GM23338 (cell line): Measurements from ENCODE around the gene SEC24A. TPM values are rescaled to one million over a fixed set of nuclear protein-coding genes. Genes with fewer than 3 reads are reported as not detected.

ENCODE experiments used
- ATAC-seq: fragments of 200-7000 bp; cut with Tn5 transposase; 3 replicates; pipeline ENCODE4 v1.9.1; 2020
- DNase-seq: peaks from one replicate; pipeline ENCODE4 v3.0.0-alpha.2; 2015; ENCODE audit warnings: low spot score
- H2AFZ ChIP-seq: fragments of 200-600 bp; sonication (generic); 2 replicates; pipeline ENCODE4 v1.8.0; 2016; ENCODE audit warnings: antibody characterized with exemption, mild to moderate bottlenecking, moderate library complexity
- H3F3A ChIP-seq: fragments of 200-600 bp; sonication (generic); replicated peaks from 2 replicates; pipeline ENCODE4 v1.8.0; 2017; ENCODE audit warnings: antibody characterized with exemption, mixed run types, low read depth
- H3K27ac ChIP-seq: fragments of 200-600 bp; sonication (generic); 2 replicates; pipeline ENCODE4 v1.6.1; 2016; ENCODE audit warnings: low read depth
- H3K27me3 ChIP-seq: fragments of 200-600 bp; sonication (generic); 2 replicates; pipeline ENCODE4 v1.8.0; 2016; ENCODE audit warnings: mild to moderate bottlenecking, mixed run types, moderate library complexity; ENCODE audit not compliant: insufficient read depth
- H3K36me3 ChIP-seq: fragments of 200-600 bp; sonication (generic); 2 replicates; pipeline ENCODE4 v1.8.0; 2016; ENCODE audit warnings: mild to moderate bottlenecking; ENCODE audit not compliant: insufficient read depth
- H3K4me1 ChIP-seq: fragments of 200-600 bp; sonication (generic); 2 replicates; pipeline ENCODE4 v1.8.0; 2016; ENCODE audit warnings: mild to moderate bottlenecking, moderate library complexity; ENCODE audit not compliant: insufficient read depth
- H3K4me2 ChIP-seq: fragments of 200-600 bp; sonication (generic); 2 replicates; pipeline ENCODE4 v1.7.1; 2017; ENCODE audit warnings: mixed run types
- H3K4me3 ChIP-seq: fragments of 200-600 bp; sonication (generic); 2 replicates; pipeline ENCODE4 v1.6.1; 2016; ENCODE audit warnings: mixed run types
- H3K79me2 ChIP-seq: fragments of 200-600 bp; sonication (generic); replicated peaks from 2 replicates; pipeline ENCODE4 v1.8.0; 2017; ENCODE audit warnings: mild to moderate bottlenecking; ENCODE audit not compliant: insufficient read depth
- H3K9me2 ChIP-seq: fragments of 200-600 bp; sonication (generic); 2 replicates; pipeline ENCODE4 v1.8.0; 2017; ENCODE audit not compliant: insufficient read depth
- H4K20me1 ChIP-seq: fragments of 200-600 bp; sonication (generic); replicated peaks from 2 replicates; pipeline ENCODE4 v1.8.0; 2017; ENCODE audit warnings: mild to moderate bottlenecking; ENCODE audit not compliant: insufficient read depth
- H3K27ac Mint-ChIP-seq: 2 replicates; pipeline ENCODE4 v1.8.0; 2020; ENCODE audit warnings: inconsistent platforms, mild to moderate bottlenecking, moderate library complexity, mixed read lengths
- H3K27me3 Mint-ChIP-seq: 3 replicates; pipeline ENCODE4 v1.8.0; 2022; ENCODE audit warnings: low read depth, mild to moderate bottlenecking, moderate library complexity, mixed read lengths, inconsistent platforms; ENCODE audit not compliant: insufficient read depth, poor library complexity
- H3K36me3 Mint-ChIP-seq: 3 replicates; pipeline ENCODE4 v1.8.0; 2021; ENCODE audit warnings: low read depth, mild to moderate bottlenecking, inconsistent platforms, moderate library complexity, mixed read lengths
- H3K4me1 Mint-ChIP-seq: 3 replicates; pipeline ENCODE4 v1.8.0; 2020; ENCODE audit warnings: mild to moderate bottlenecking, inconsistent platforms, mixed read lengths
- H3K4me3 Mint-ChIP-seq: 3 replicates; pipeline ENCODE4 v1.8.0; 2021; ENCODE audit warnings: moderate library complexity, mild to moderate bottlenecking, inconsistent platforms, mixed read lengths
- H3K9me3 Mint-ChIP-seq: 3 replicates; pipeline ENCODE4 v1.8.0; 2020; ENCODE audit warnings: moderate library complexity, mild to moderate bottlenecking, inconsistent platforms, mixed read lengths
- CREB1 ChIP-seq: fragments of 250-450 bp; sonication (Bioruptor Pico); IDR thresholded peaks from 2 replicates; pipeline ENCODE4 v1.5.0; 2020; ENCODE audit warnings: low read depth, mild to moderate bottlenecking, moderate library complexity
- EZH2 ChIP-seq: fragments of 200-600 bp; sonication (generic); IDR thresholded peaks from one replicate; pipeline ENCODE4 v1.8.0; 2017; ENCODE audit warnings: antibody characterized with exemption, mild to moderate bottlenecking, low read depth; ENCODE audit not compliant: unreplicated experiment
- EZH2phosphoT487 ChIP-seq: fragments of 200-600 bp; sonication (generic); IDR thresholded peaks from one replicate; pipeline ENCODE4 v1.8.1; 2018; ENCODE audit warnings: antibody characterized with exemption; ENCODE audit not compliant: unreplicated experiment
- JUNB ChIP-seq: IDR thresholded peaks from one replicate; pipeline ENCODE4 v1.6.1; 2016; ENCODE audit warnings: antibody characterized with exemption; ENCODE audit not compliant: unreplicated experiment
- NANOG ChIP-seq: IDR thresholded peaks from 2 replicates; pipeline ENCODE4 v1.6.1; 2016; ENCODE audit warnings: antibody characterized with exemption, borderline replicate concordance
- POLR2AphosphoS5 ChIP-seq: IDR thresholded peaks from 2 replicates; pipeline ENCODE4 v1.6.1; 2016; ENCODE audit warnings: antibody characterized with exemption, low read depth
- STAT1 ChIP-seq: IDR thresholded peaks from one replicate; pipeline ENCODE4 v1.6.1; 2016; ENCODE audit warnings: antibody characterized with exemption; ENCODE audit not compliant: unreplicated experiment
- ZNF114 ChIP-seq: fragments of 250-450 bp; sonication (Bioruptor Pico); IDR thresholded peaks from 2 replicates; pipeline ENCODE4 v1.5.0; 2020; ENCODE audit warnings: mild to moderate bottlenecking, moderate library complexity
- ZNF331 ChIP-seq: fragments of 250-450 bp; sonication (Bioruptor Pico); IDR thresholded peaks from 2 replicates; pipeline ENCODE4 v1.5.0; 2020; ENCODE audit warnings: low read depth, mild to moderate bottlenecking, moderate library complexity
- polyA plus RNA-seq: library from polyadenylated mRNA; unstranded; fragments of >200 nt; fragmentation: Nextera tagmentation; extraction: Ambion mirVana; gene quantifications from 2 replicates; pipeline ENCODE4 v1.2.1, GENCODE V29; 2016
- total RNA-seq: library from RNA; depleted of rRNA; stranded (reverse); fragments of >200 nt; shearing (Covaris generic); gene quantifications from 2 replicates; pipeline ENCODE4 v1.2.3, GENCODE V29; 2014
- TF ChIP-seq, protein P1 (sequence below), 2 experiments: fragments of 200-600 bp in 1 of 2; sonication (generic) in 1 of 2; conservative IDR thresholded peaks; 2 replicates each; pipeline versions ENCODE4 v1.5.1 to v1.6.1; 2016 to 2017; ENCODE audit warnings: antibody characterized with exemption in 2 of 2, low read depth in 2 of 2, mild to moderate bottlenecking in 2 of 2, moderate library complexity in 1 of 2
- TF ChIP-seq, protein P2 (sequence below): IDR thresholded peaks from one replicate; pipeline ENCODE4 v1.6.1; 2018; ENCODE audit warnings: antibody characterized with exemption; ENCODE audit not compliant: unreplicated experiment
- TF ChIP-seq, protein P3 (sequence below): fragments of 250-450 bp; sonication (Bioruptor Pico); IDR thresholded peaks from 2 replicates; pipeline ENCODE4 v1.5.0; 2020; ENCODE audit warnings: mild to moderate bottlenecking, moderate library complexity

SEC24A gene
- total and polyA plus RNA-seq, 2 experiments from 2014 or later, result 8.1 to 36.5 TPM

DNA sequence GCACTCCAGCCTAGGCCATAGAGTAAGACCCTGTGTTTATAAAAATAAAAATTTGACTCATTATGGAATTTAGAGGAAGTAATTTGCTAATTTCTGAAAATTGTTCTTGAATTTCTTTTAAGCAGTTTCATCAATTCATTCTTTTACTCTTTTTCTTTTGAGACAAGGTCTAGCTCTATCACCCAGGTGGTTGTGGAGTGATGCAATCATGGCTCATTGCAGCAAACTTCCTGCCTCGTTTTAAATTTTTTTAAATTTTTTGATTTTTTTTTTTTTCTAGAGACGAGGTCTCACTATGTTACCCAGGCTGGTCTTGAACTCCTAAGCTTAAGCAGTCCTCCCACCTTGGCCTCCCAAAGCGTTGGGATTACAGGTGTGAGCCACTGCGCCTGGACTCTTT lies 86.7 kb downstream of the SEC24A start:
- no peaks in the 10 kb centered on the region for H3K36me3 Mint-ChIP-seq

More for the DNA sequence above, 86.7 kb downstream of the SEC24A start:
- Histone ChIP-seq H3K4me3 (no peak overlapping the region), H3K36me3 (no peaks in the 10 kb centered on the region), H3K27me3 (no peaks in the 10 kb centered on the region), H4K20me1 (no peaks in the 10 kb centered on the region; the same call in 1 of the 2 replicates), H2AFZ (peak overlapping the region; percentile 1; the same call in 1 of the 2 replicates), H3K4me1 (peaks cover 3% of the 10 kb centered on the region; the same call in 1 of the 2 replicates), H3F3A (no peaks in the 10 kb centered on the region), H3K79me2 (peaks cover 11% of the 10 kb centered on the region), H3K9me2 (no peaks in the 10 kb centered on the region), H3K27ac (no peak overlapping the region), H3K4me2 (no peak overlapping the region)
- no peak overlapping the region for H3K27ac Mint-ChIP-seq
- H3K4me3 Mint-ChIP-seq, result no peak overlapping the region
- DNase-seq (no peak), ATAC-seq (no peak)
- H3K9me3 Mint-ChIP-seq, result no peaks in the 10 kb centered on the region
- peaks cover 2% of the 10 kb centered on the region for H3K27me3 Mint-ChIP-seq
- TF ChIP-seq EZH2, result no peak
- no peak for TF ChIP-seq POLR2AphosphoS5
- no peak for TF ChIP-seq ZNF331 (CRISPR knock-in tag)
- TF ChIP-seq, protein P1, sequence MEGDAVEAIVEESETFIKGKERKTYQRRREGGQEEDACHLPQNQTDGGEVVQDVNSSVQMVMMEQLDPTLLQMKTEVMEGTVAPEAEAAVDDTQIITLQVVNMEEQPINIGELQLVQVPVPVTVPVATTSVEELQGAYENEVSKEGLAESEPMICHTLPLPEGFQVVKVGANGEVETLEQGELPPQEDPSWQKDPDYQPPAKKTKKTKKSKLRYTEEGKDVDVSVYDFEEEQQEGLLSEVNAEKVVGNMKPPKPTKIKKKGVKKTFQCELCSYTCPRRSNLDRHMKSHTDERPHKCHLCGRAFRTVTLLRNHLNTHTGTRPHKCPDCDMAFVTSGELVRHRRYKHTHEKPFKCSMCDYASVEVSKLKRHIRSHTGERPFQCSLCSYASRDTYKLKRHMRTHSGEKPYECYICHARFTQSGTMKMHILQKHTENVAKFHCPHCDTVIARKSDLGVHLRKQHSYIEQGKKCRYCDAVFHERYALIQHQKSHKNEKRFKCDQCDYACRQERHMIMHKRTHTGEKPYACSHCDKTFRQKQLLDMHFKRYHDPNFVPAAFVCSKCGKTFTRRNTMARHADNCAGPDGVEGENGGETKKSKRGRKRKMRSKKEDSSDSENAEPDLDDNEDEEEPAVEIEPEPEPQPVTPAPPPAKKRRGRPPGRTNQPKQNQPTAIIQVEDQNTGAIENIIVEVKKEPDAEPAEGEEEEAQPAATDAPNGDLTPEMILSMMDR (conservative IDR thresholded peaks at IDR 0.05; ENCODE audit: low read depth in 2 of 2), result no peak
- TF ChIP-seq JUNB, result no peak
- TF ChIP-seq, protein P2, sequence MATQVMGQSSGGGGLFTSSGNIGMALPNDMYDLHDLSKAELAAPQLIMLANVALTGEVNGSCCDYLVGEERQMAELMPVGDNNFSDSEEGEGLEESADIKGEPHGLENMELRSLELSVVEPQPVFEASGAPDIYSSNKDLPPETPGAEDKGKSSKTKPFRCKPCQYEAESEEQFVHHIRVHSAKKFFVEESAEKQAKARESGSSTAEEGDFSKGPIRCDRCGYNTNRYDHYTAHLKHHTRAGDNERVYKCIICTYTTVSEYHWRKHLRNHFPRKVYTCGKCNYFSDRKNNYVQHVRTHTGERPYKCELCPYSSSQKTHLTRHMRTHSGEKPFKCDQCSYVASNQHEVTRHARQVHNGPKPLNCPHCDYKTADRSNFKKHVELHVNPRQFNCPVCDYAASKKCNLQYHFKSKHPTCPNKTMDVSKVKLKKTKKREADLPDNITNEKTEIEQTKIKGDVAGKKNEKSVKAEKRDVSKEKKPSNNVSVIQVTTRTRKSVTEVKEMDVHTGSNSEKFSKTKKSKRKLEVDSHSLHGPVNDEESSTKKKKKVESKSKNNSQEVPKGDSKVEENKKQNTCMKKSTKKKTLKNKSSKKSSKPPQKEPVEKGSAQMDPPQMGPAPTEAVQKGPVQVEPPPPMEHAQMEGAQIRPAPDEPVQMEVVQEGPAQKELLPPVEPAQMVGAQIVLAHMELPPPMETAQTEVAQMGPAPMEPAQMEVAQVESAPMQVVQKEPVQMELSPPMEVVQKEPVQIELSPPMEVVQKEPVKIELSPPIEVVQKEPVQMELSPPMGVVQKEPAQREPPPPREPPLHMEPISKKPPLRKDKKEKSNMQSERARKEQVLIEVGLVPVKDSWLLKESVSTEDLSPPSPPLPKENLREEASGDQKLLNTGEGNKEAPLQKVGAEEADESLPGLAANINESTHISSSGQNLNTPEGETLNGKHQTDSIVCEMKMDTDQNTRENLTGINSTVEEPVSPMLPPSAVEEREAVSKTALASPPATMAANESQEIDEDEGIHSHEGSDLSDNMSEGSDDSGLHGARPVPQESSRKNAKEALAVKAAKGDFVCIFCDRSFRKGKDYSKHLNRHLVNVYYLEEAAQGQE, result no peak
- no peak for TF ChIP-seq EZH2phosphoT487
- no peak for TF ChIP-seq CREB1 (CRISPR knock-in tag)
- no peak for TF ChIP-seq STAT1
- TF ChIP-seq, protein P3, sequence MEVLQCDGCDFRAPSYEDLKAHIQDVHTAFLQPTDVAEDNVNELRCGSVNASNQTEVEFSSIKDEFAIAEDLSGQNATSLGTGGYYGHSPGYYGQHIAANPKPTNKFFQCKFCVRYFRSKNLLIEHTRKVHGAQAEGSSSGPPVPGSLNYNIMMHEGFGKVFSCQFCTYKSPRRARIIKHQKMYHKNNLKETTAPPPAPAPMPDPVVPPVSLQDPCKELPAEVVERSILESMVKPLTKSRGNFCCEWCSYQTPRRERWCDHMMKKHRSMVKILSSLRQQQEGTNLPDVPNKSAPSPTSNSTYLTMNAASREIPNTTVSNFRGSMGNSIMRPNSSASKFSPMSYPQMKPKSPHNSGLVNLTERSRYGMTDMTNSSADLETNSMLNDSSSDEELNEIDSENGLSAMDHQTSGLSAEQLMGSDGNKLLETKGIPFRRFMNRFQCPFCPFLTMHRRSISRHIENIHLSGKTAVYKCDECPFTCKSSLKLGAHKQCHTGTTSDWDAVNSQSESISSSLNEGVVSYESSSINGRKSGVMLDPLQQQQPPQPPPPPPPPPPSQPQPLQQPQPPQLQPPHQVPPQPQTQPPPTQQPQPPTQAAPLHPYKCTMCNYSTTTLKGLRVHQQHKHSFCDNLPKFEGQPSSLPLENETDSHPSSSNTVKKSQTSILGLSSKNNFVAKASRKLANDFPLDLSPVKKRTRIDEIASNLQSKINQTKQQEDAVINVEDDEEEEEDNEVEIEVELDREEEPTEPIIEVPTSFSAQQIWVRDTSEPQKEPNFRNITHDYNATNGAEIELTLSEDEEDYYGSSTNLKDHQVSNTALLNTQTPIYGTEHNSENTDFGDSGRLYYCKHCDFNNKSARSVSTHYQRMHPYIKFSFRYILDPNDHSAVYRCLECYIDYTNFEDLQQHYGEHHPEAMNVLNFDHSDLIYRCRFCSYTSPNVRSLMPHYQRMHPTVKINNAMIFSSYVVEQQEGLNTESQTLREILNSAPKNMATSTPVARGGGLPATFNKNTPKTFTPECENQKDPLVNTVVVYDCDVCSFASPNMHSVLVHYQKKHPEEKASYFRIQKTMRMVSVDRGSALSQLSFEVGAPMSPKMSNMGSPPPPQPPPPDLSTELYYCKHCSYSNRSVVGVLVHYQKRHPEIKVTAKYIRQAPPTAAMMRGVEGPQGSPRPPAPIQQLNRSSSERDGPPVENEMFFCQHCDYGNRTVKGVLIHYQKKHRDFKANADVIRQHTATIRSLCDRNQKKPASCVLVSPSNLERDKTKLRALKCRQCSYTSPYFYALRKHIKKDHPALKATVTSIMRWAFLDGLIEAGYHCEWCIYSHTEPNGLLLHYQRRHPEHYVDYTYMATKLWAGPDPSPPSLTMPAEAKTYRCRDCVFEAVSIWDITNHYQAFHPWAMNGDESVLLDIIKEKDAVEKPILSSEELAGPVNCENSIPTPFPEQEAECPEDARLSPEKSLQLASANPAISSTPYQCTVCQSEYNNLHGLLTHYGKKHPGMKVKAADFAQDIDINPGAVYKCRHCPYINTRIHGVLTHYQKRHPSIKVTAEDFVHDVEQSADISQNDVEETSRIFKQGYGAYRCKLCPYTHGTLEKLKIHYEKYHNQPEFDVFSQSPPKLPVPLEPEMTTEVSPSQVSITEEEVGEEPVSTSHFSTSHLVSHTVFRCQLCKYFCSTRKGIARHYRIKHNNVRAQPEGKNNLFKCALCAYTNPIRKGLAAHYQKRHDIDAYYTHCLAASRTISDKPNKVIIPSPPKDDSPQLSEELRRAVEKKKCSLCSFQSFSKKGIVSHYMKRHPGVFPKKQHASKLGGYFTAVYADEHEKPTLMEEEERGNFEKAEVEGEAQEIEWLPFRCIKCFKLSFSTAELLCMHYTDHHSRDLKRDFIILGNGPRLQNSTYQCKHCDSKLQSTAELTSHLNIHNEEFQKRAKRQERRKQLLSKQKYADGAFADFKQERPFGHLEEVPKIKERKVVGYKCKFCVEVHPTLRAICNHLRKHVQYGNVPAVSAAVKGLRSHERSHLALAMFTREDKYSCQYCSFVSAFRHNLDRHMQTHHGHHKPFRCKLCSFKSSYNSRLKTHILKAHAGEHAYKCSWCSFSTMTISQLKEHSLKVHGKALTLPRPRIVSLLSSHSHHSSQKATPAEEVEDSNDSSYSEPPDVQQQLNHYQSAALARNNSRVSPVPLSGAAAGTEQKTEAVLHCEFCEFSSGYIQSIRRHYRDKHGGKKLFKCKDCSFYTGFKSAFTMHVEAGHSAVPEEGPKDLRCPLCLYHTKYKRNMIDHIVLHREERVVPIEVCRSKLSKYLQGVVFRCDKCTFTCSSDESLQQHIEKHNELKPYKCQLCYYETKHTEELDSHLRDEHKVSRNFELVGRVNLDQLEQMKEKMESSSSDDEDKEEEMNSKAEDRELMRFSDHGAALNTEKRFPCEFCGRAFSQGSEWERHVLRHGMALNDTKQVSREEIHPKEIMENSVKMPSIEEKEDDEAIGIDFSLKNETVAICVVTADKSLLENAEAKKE, result no peak
- TF ChIP-seq NANOG, result no peak
- TF ChIP-seq ZNF114 (CRISPR knock-in tag), result no peak
- peaks cover 8% of the 10 kb centered on the region; the same call in 2 of the 3 replicates for H3K4me1 Mint-ChIP-seq
